Sciatic nerve (tissue), 2 donors: Measurements from ENCODE around the gene CRAMP1. TPM values are rescaled to one million over a fixed set of nuclear protein-coding genes. Genes with fewer than 3 reads are reported as not detected.
"Not testable (repeated sequence)": the region's sequence is repeated elsewhere in the genome, so short reads cannot be mapped to it uniquely, and the experiment has no call there.

Experiments
- ATAC-seq: fragments of 200-7000 bp; cut with Tn5 transposase; one replicate; pipeline ENCODE4 v1.9.1; 2020; ENCODE audit warnings: mild to moderate bottlenecking, moderate library complexity
- DNase-seq: peaks from one replicate; pipeline ENCODE4 v3.0.0-alpha.2; 2020; ENCODE audit warnings: low spot score
- intact Hi-C: fragments of 100-400 bp; cut with DNase I; formaldehyde crosslinking; loops from one replicate; pipeline ENCODE4 v1.14.2; 2022
- total RNA-seq: library from RNA; stranded (reverse); fragmentation: NEBNext Ultra II Directional; extraction: Animal tissue kit (Norgen Biotek cat#: 25700); gene quantifications from one replicate; pipeline ENCODE4 v1.2.1, GENCODE V29; 2021
- donor health status: DM: no; HTN: no; CAD: no.
- donor health status: DM: no; HTN: no; CAD: no.

Gene CRAMP1
- total RNA-seq, 1 donor from 2014 or later, result 26.1 TPM

DNA sequence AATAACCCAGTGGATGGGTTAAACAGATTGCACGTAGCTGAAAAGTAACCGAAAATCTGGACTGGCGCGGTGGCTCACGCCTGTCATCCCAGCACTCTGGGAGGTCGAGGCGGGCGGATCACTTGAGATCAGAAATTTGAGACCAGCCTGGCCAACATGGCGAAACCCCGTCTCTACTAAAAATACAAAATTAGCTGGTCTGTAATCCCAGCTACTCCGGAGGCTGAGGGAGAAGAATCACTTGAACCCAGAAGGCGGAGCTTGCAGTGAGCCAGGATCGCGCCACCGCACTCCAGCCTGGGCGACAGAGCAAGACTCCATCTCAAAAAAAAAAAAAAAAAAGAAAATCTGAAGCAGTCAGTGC is 93.1 kb downstream of the CRAMP1 start:
- peak; percentile 46 for ATAC-seq
- DNase-seq, intact Hi-C loops: not testable (repeated sequence)

DNA sequence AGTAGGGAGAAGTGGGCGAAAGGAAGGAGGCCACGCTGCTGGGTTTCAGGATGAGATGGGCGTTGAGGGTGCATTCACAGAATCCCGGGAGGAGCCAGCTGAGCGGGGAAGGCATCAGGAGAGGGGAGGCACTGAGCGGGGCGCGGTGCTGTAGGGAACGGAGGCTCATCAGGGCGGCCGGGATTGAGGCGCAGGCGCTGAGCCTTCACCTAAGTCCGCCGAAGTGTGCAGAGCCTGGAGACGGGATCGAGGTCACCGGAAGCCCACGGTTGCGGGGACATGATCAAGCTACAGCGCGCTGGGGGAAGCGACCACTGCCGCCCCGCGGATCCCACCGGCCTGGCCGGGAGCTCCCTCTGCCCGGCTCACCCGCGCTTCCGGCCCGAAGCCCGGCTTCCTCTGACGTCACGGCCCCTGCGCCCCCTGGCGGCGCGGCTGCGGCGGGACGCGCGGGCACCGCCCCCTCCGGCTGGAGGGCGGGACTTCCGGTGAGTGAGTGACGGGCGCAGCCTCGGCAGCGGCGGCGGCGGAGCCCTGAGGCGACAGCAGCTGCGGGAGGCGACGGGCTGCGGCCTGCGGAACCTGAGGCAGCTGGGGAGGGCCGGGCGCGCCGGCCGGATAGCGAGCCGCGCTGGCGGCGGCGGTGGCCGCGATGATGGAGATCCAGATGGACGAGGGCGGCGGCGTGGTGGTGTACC is 93.7 kb downstream of the CRAMP1 start, which contains the start of gene MAPK8IP3:
TSS of gene MAPK8IP3 (plus strand) at position 508 of the 698 bp plus-strand sequence. CDS start at position 653, 145 bp downstream.
- intact Hi-C loops, result no loop called here
- ATAC-seq, result peak; percentile 93
- peak; percentile 95 for DNase-seq

DNA sequence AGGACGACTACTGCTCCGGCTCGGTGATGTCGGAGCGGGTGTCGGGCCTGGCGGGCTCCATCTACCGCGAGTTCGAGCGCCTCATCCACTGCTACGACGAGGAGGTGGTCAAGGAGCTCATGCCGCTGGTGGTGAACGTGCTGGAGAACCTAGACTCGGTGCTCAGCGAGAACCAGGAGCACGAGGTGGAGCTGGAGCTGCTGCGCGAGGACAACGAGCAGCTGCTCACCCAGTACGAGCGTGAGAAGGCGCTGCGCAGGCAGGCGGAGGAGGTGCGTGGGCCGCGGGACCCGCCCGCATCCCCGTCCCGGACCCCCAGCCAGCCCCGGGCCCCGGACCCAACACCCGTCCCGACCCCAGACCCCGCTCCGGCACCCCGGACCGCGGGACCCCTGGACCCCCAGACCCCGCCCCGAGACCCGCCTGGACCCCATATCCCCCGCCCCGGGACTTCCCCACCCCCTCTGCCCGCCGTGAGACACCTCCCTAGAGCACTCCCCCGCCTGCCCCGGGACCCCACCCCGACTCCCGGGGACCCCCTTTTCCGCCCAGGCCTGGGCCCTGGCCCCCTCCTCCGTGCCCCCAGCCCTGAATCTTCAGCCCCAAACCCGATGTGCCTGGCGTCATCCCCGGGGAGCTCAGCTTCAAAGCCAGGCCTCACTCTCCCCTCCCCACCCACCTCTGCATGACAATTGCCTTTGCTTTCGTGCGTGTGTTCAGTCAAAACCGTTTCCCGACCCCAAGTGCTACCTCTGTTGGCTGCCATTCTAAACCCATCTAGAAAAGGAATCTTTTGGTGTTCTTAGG is 94.4 kb downstream of the CRAMP1 start:
- DNase-seq, result no peak
- ATAC-seq, result no peak
- intact Hi-C loops, result no loop called here

DNA sequence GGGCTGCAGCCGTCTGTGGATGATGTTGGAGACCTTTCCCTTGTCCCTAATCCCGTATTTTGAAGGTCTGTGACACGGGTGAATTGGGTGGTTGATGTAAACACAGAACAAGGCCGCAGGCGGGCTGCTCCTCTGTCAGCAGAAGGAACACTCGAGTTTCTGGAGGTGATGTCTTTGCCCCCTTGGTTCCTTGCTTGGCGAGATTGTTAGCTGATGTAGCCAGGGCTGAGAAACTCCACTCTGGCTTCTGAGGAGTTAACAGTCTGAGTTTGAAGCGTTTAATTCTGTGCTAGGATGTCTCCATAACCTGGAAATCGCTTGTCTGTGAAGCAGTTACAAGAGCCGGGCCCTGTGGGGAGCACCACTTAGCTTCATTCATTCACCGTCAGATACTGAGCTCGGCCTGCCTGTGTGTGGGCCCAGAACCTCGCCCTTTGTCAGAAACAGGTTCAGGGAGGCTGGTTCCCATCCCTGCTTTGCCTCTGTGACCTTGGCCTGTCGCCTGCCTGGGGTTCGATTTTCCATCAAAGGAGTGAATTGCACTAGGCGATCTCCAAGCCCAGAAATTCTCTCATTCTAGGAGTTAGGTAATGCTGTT is 95.1 kb downstream of the CRAMP1 start:
- intact Hi-C loops, result no loop called here
- ATAC-seq, result no peak

DNA sequence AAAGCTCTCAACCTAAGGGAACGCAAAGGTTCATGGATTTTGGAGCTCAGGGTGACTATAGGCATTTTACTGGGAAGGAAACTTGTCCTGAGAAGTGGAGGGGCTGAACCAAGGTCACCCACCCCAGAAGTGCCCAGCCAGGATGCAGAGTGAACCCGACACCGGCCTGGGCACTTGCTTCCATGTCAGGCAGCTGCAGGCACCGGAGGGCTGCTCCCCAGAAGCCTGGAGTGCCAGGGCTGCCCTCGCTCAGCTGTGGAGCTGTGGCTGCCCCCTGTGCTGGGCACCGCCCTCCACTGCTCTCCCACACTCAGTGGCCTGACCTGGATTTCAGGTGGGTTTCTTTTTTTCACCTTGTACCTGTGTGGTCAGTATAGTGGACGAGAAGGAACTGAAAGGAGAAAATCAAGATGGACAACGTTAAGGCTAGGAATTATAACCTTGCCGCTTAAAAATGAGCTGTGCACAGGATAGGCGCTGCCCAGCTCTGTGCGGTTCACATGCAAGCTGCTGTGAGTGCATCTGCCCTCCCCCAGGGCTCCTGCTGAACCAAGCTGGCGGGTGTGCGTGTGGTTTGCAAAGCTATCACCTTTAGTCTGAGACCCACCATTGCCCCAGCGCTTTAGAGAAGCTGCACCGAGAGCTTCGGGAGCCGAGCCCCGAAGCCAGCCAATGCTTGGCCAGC is 96.1 kb downstream of the CRAMP1 start:
- ATAC-seq (no peak), DNase-seq (no peak)
- intact Hi-C loops, result no loop called here

More for the DNA sequence above, 95.1 kb downstream of the CRAMP1 start:
- no peak for DNase-seq

DNA sequence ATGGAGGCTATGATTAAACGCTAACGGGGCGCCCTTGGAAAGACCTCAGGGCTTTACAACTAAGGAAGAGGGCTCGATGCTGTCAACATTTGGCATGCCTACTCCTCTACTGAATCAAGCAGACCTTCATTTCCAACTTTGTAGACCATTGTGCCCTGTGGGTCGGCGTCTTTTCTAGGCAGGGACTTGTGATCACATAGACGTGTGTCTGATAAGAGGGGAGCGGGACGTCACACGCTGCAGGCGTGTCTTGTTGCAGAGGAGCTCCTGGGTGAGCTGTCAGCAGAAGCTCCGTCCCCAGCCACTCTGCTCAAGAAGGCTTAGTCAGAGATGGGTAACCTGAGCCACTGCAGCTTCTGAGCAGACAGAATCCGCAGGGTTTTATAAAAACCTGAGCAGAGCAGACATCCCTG is 96.6 kb downstream of the CRAMP1 start:
- intact Hi-C loops, result no loop called here
- ATAC-seq, result no peak
- DNase-seq, result no peak

DNA sequence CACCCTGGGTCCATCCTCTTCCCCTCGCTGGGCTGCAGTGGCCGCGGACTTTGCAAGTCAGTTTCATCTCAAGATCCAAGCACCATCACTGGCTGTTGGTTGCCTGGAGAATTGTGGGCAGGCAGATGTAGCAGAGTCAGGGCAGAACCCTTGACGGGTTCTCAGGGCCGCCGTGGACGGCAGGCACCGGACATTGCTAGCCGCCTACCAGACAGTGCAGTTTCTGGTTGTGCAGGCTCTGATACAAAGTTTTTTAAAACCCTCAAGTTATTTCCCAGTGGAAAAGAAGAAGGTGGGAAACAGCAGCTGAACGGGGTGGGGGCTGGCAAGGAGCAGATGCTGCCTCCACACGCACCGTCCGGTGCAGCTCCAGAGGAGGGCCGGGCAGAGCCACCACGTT is 97.2 kb downstream of the CRAMP1 start:
- intact Hi-C loops, result no loop called here

DNA sequence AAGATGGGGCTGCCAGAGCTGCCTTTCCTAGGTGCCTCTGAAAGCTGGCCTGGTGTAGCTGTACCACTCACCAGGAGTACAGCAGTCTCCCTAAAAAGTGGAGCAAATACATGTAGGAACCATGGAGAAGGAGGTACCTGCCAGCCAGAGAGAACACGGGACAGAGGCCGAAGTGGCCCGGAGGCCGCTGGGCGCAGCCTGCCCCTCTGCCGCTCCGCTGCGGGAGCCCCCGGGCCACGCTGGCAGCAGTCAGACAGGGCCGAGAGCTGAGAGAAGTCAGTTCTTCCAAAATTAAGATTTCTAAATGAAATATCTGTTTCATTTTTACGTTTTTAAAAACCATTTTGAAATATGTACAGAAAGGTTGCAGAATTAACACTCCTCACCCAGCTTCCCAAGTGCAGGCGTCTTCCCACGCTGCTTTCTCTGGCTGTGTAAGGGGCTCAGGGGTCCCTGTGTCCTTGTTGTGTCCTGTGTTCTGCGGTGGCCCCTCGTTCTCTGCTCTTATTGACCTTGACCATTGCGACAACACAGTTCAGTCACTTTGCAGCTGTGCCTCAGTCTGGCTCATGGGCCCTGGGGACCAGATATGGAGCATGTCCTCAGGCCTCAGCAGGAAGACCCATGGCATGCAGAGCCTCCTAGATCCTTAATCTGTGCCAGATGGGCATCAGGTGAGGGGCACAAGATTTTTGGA is 98.8 kb downstream of the CRAMP1 start:
- intact Hi-C loops, result no loop called here
- DNase-seq (no peak), ATAC-seq (no peak)

More for the DNA sequence above, 97.2 kb downstream of the CRAMP1 start:
- DNase-seq, result no peak
- ATAC-seq, result no peak

DNA sequence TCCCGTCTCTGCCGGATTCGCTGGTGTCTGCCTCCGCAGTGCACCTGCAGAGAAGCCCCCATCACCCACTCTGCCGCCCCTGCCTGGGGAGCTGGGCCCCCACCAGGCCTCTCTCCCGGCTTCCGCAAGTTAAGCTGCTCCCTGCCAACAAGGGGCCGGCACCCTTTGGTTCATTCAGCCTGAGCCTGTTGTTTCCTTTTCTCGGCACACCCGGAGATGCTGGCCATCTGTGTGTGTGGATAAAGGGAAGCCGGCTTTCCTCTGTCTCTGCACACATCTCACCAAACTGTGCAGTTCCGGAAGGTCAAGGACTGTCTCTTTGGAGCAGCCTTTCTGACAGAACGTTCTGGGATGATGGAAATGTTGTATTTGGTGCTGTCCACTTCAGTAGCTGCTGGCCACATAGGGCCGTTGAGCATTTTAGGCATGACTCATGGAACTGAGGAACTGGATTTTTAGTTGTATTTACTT is 100.7 kb downstream of the CRAMP1 start:
- intact Hi-C loops, result no loop called here
- no peak for DNase-seq
- peak; percentile 36 for ATAC-seq

DNA sequence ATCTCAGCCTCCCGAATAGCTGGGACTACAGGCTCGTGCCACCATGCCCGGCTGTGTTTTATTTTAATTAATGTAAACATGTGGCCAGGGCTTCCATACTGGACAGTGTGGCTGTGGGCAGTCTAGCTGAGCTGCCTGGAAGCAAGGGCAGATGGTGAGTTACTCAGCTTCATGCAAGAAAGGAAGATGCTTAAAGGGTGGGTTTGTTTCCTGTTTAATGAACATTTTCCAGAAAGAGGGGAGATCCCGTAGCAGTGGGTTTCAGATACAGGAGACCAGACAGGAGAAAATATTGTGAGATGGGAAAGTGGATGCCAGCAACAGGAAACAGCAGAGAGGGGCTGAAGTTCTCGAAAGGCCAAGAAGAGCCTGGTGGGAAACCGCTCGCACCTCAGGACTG is 101.2 kb downstream of the CRAMP1 start:
- ATAC-seq (no peak), DNase-seq (no peak)
- intact Hi-C loops, result no loop called here

DNA sequence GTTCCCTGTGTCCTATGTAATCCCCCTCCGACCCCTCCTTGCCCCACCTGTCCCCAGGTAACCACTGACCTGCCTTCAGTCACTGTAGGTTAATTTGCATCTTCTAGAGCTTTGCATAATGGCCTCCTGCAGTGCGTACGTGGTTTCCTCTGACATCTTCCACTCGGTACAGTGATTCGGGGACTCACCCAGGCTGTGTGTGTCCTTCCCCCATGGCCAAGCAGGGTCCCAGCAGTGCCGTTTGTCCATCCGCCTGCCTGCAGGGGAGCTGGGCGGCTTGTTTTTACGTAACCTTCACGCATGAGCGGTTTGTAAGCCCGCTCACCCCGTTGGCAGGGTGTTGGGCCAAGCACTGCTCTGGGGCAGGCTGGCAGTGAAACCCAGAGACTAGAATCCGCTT is 101.8 kb downstream of the CRAMP1 start:
- intact Hi-C loops, result no loop called here
- DNase-seq (no peak), ATAC-seq (no peak)

DNA sequence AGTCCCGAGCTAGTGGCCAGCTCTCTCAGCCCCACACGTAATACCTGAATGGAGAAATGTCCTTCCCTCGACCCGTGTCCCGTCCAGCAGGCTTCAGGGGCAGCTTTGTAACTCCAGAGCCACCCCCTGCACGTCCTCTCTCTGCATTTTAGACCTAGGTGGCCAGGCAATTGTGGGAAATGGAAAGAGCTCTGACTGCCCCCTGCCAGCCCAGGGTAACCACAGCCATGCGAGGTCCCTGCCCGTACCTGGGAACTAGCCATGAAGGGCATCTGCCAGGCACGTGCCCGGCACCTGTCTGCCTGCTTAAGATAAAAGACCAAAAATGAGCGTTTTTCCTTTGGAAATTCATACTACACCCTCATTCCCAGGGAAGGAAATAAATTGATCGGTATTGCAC is 103.1 kb downstream of the CRAMP1 start:
- intact Hi-C loops, result no loop called here
- ATAC-seq, result no peak
- no peak for DNase-seq

DNA sequence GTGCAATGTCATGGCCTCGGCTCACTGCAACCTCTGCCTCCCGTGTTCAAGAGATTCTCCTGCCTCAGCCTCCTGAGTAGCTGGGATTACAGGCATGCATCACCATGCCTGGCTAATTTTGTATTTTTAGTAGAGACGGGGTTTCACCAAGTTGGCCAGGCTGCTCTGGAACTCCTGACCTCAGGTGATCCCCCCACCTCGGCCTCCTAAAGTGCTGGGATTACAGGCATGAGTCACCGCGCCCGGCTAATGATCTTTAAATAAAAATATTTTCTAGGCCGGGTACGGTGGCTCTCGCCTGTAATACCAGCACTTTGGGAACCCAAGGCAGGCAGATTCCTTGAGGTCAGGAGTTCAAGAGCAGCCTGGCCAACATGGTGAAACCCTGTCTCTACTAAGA is 106.1 kb downstream of the CRAMP1 start:
- DNase-seq, ATAC-seq, intact Hi-C loops: not testable (repeated sequence)

DNA sequence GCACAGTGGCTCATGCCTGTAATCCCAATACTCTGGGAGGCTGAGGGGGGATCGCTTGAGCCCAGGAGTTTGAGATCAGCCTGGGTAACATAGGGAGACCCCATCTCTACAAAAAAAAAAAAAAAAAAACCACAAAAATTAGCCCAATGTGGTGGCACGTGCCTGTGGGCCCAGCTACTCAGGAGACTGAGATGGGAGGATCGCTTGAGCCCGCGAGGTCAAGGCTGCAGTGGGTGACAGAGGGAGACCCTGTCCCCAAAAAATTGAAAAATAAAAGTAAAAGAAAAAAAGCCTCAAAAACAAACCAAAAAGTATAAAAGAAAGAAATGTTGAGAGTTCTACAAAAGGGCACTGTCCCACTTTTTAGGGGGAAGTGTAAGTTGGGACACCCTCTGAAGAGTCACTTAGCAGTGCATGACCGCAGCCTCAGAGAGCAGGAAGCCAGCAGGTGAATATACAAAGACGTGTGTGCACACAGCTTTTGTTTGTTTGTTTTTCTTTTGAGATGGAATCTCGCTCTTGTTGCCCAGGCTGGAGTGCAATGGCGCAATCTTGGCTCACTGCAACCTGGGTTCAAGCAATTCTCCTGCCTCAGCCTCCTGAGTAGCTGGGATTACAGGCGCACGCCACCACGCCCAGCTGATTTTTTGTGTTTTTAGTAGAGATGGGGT is 107.5 kb downstream of the CRAMP1 start:
- ATAC-seq, intact Hi-C loops, DNase-seq: not testable (repeated sequence)

DNA sequence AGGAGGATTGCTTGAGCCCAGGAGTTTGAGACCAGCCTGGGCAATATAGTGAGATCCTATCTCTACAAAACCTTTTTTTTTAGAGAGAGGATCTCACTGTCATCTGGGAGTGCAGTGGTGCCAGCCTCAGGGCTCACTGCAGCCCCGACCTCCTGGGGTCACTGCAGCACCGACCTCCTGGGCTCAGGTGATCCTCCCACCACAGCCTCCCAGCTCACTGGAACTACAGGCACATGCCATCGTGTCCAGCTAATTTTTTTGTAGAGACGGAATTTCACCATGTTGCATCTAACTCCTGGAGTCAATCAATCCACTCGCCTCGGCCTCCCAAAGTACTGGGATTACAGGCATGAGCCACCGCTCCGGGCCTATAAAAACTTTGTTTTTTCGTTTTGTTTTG is 109.2 kb downstream of the CRAMP1 start:
- ATAC-seq (no peak), DNase-seq (no peak)
- intact Hi-C loops, result no loop called here

DNA sequence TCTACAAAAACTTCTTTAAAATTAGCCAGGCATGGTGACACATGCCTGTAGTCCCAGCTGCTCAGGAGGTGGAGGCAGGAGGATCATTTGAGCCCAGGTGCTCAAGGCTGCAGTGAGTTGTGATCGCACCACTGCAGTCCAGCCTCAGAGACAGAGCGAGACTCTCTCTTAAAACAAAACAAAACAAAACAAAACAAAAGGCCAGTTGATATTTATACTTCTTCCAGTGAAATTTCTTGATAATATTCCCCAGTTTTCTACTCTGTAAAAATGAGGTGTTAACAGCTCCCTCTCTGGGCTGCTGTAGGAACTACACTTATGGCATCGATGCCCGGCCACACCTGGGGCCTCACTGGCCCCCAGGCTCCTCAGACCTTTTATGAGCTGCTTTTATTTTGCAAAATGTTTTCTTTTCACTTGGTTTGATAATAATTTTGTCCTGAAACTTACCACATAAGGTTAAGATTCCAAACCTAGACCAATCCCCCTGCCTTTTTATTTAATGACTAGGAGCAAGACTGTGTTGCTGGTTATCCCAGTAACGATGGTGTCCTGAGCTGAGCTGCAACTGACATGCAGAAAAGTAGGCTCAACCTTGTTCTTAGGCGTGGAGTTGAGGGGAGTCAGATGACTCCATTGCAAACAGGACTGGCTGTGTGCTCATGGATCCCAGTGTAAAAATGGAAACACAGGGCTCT is 111.4 kb downstream of the CRAMP1 start:
- ATAC-seq (no peak), DNase-seq (no peak)
- intact Hi-C loops, result no loop called here

DNA sequence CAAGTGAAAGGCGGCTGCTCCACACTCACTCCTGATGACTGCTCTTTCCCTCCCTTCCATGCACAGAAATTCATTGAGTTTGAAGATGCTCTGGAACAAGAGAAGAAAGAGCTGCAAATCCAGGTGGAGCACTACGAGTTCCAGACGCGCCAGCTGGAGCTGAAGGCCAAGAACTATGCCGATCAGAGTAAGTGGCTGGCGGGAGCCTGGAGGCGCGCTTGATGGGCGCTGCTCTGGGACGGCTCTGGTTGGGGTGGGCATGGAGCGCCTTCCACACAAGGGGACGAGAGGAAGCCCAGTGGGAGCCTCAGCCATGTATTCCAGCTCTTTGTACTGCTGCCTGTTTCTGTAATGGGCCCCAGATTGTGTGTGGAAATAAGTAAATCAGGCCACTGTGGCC is 112.3 kb downstream of the CRAMP1 start:
- ATAC-seq (no peak), DNase-seq (no peak)
- intact Hi-C loops, result no loop called here
